Measurements from ENCODE around the gene SEC61B.

Gene SEC61B

GRCh38 chr9:99226054-99226453, 4.0 kb downstream of the SEC61B start:
- no peak for TF ChIP-seq REST (IDR thresholded peaks at IDR 0.05; ENCODE audit: insufficient read depth in 1 of 2, low read depth in 2 of 2, low read length in 2 of 2)
- no peak for TF ChIP-seq TAF1 (IDR thresholded peaks at IDR 0.05; ENCODE audit: borderline replicate concordance, insufficient read depth, low read length)
- TF ChIP-seq SIN3A (IDR thresholded peaks at IDR 0.05; ENCODE audit: borderline replicate concordance, insufficient read depth, low read length): no peak
- TF ChIP-seq FOXP2 (optimal IDR thresholded peaks at IDR 0.05; ENCODE audit: borderline replicate concordance, extremely low read depth, extremely low read length, insufficient read depth): no peak

GRCh38 chr9:99230206-99230605, 8.1 kb downstream of the SEC61B start:
- TF ChIP-seq REST (IDR thresholded peaks at IDR 0.05; ENCODE audit: insufficient read depth in 1 of 2, low read depth in 2 of 2, low read length in 2 of 2) (no peak), TAF1 (IDR thresholded peaks at IDR 0.05; ENCODE audit: borderline replicate concordance, insufficient read depth, low read length) (no peak), FOXP2 (optimal IDR thresholded peaks at IDR 0.05; ENCODE audit: borderline replicate concordance, extremely low read depth, extremely low read length, insufficient read depth) (no peak)

GRCh38 chr9:99231711-99232110, 9.6 kb downstream of the SEC61B start:
- no peak for TF ChIP-seq SIN3A (IDR thresholded peaks at IDR 0.05; ENCODE audit: borderline replicate concordance, insufficient read depth, low read length)
- no peak for TF ChIP-seq POLR2AphosphoS5 (IDR thresholded peaks at IDR 0.05; ENCODE audit: low read depth, low read length)
- no peak for TF ChIP-seq FOXP2 (optimal IDR thresholded peaks at IDR 0.05; ENCODE audit: borderline replicate concordance, extremely low read depth, extremely low read length, insufficient read depth)
- no peak for TF ChIP-seq REST (IDR thresholded peaks at IDR 0.05; ENCODE audit: insufficient read depth in 1 of 2, low read depth in 2 of 2, low read length in 2 of 2)
- no peak for TF ChIP-seq TAF1 (IDR thresholded peaks at IDR 0.05; ENCODE audit: borderline replicate concordance, insufficient read depth, low read length)

- TF ChIP-seq FOXP2 (optimal IDR thresholded peaks at IDR 0.05; ENCODE audit: borderline replicate concordance, extremely low read depth, extremely low read length, insufficient read depth): no peak
- TF ChIP-seq TAF1 (IDR thresholded peaks at IDR 0.05; ENCODE audit: borderline replicate concordance, insufficient read depth, low read length): no peak
- TF ChIP-seq SIN3A (IDR thresholded peaks at IDR 0.05; ENCODE audit: borderline replicate concordance, insufficient read depth, low read length): no peak
- no peak for TF ChIP-seq REST (IDR thresholded peaks at IDR 0.05; ENCODE audit: insufficient read depth in 1 of 2, low read depth in 2 of 2, low read length in 2 of 2)
- TF ChIP-seq POLR2AphosphoS5 (IDR thresholded peaks at IDR 0.05; ENCODE audit: low read depth, low read length): no peak
Observed at GRCh38 chr9:99234618-99235017, 12.5 kb downstream of the SEC61B start.

- TF ChIP-seq FOXP2 (optimal IDR thresholded peaks at IDR 0.05; ENCODE audit: borderline replicate concordance, extremely low read depth, extremely low read length, insufficient read depth) (no peak), SIN3A (IDR thresholded peaks at IDR 0.05; ENCODE audit: borderline replicate concordance, insufficient read depth, low read length) (no peak)
Observed at GRCh38 chr9:99235069-99235468, 13.0 kb downstream of the SEC61B start.
